GM23248 (cell line): ENCODE results near the gene OR1B1. TPM values are rescaled to one million over a fixed set of nuclear protein-coding genes. Genes with fewer than 3 reads are reported as not detected.
"Not testable (repeated sequence)": the region's sequence is repeated elsewhere in the genome, so short reads cannot be mapped to it uniquely, and the experiment has no call there.

Experiments
- DNase-seq: peaks from one replicate; pipeline ENCODE4 v3.0.0-alpha.2; 2015
- H2AFZ ChIP-seq: fragments of 200-600 bp; sonication (generic); 2 replicates; pipeline ENCODE4 v1.6.1; 2016; ENCODE audit warnings: antibody characterized with exemption
- H3F3A ChIP-seq: fragments of 200-600 bp; sonication (generic); 2 replicates; pipeline ENCODE4 v1.6.1; 2016; ENCODE audit warnings: mild to moderate bottlenecking, antibody characterized with exemption, mixed run types; ENCODE audit not compliant: insufficient read depth
- H3K27ac ChIP-seq: fragments of 200-600 bp; sonication (generic); 2 replicates; pipeline ENCODE4 v1.5.1; 2016; ENCODE audit warnings: mild to moderate bottlenecking
- H3K27me3 ChIP-seq: fragments of 200-600 bp; sonication (generic); replicated peaks from 2 replicates; pipeline ENCODE4 v1.6.1; 2016; ENCODE audit warnings: mild to moderate bottlenecking; ENCODE audit not compliant: insufficient read depth
- H3K36me3 ChIP-seq: fragments of 200-600 bp; sonication (generic); 2 replicates; pipeline ENCODE4 v1.6.1; 2016; ENCODE audit warnings: low read depth, mild to moderate bottlenecking
- H3K4me1 ChIP-seq: fragments of 200-600 bp; sonication (generic); 2 replicates; pipeline ENCODE4 v1.6.1; 2016; ENCODE audit warnings: mild to moderate bottlenecking; ENCODE audit not compliant: insufficient read depth
- H3K4me2 ChIP-seq: fragments of 200-600 bp; sonication (generic); one replicate; pipeline ENCODE4 v1.6.1; 2016; ENCODE audit warnings: mild to moderate bottlenecking; ENCODE audit not compliant: unreplicated experiment
- H3K4me3 ChIP-seq: fragments of 200-600 bp; sonication (generic); 2 replicates; pipeline ENCODE4 v1.5.1; 2016; ENCODE audit warnings: mild to moderate bottlenecking
- H3K79me2 ChIP-seq: fragments of 200-600 bp; sonication (generic); 2 replicates; pipeline ENCODE4 v1.6.1; 2016; ENCODE audit warnings: mild to moderate bottlenecking; ENCODE audit not compliant: insufficient read depth
- H3K9ac ChIP-seq: fragments of 200-600 bp; sonication (generic); 2 replicates; pipeline ENCODE4 v1.6.1; 2016; ENCODE audit warnings: mild to moderate bottlenecking
- H3K9me2 ChIP-seq: fragments of 200-600 bp; sonication (generic); 2 replicates; pipeline ENCODE4 v1.6.1; 2016; ENCODE audit warnings: mixed run types, mild to moderate bottlenecking, moderate library complexity; ENCODE audit not compliant: insufficient read depth
- H3K9me3 ChIP-seq: fragments of 200-600 bp; sonication (generic); one replicate; pipeline ENCODE4 v1.6.1; 2017; ENCODE audit warnings: low read depth
- H4K20me1 ChIP-seq: fragments of 200-600 bp; sonication (generic); 2 replicates; pipeline ENCODE4 v1.6.0; 2016; ENCODE audit not compliant: insufficient read depth
- EZH2 ChIP-seq: fragments of 200-600 bp; sonication (generic); IDR thresholded peaks from 2 replicates; pipeline ENCODE4 v1.6.1; 2018; ENCODE audit warnings: antibody characterized with exemption, mild to moderate bottlenecking; ENCODE audit not compliant: insufficient read depth, poor library complexity, severe bottlenecking
- EZH2phosphoT487 ChIP-seq: fragments of 200-600 bp; sonication (generic); IDR thresholded peaks from 2 replicates; pipeline ENCODE4 v1.6.1; 2018; ENCODE audit warnings: antibody characterized with exemption, moderate library complexity, mild to moderate bottlenecking, low read depth; ENCODE audit not compliant: insufficient read depth
- WGBS, 2 experiments: methylation state at CpG; one replicate each; pipeline ENCODE4 v1.1.6; 2015 to 2017; ENCODE audit warnings: low lambda C conversion rate in 2 of 2, low coverage in 1 of 2; ENCODE audit errors: missing lambda C conversion rate in 2 of 2; 5-methylcytosine and 5-hydroxymethylcytosine counted together
- in situ Hi-C: fragments of 300-500 bp; cut with MboI; formaldehyde crosslinking; loops from 2 replicates; pipeline ENCODE4 v1.15.0; 2020
- polyA plus RNA-seq: library from polyadenylated mRNA; unstranded; fragments of >200 nt; fragmentation: Nextera tagmentation; extraction: Ambion mirVana; gene quantifications from 2 replicates; pipeline ENCODE4 v1.2.1, GENCODE V29; 2016
- total RNA-seq: library from RNA; depleted of rRNA; stranded (reverse); fragments of >200 nt; shearing (Covaris generic); gene quantifications from 2 replicates; pipeline ENCODE4 v1.2.3, GENCODE V29; 2014; rRNA removed

The OR1B1 gene
- total and polyA plus RNA-seq, 2 experiments from 2014 or later = not detected

- Histone ChIP-seq H2AFZ (no peak overlapping the region), H3K36me3 (no peaks in the 10 kb centered on the region), H3K27me3 (no peaks in the 10 kb centered on the region), H3K27ac (no peak overlapping the region), H3K4me1 (no peaks in the 10 kb centered on the region), H3K9ac (no peak overlapping the region), H3K79me2 (no peaks in the 10 kb centered on the region), H3K4me2 (no peak overlapping the region), H3F3A (no peaks in the 10 kb centered on the region), H4K20me1 (no peaks in the 10 kb centered on the region), H3K9me2 (no peaks in the 10 kb centered on the region), H3K9me3 (no peaks in the 10 kb centered on the region), H3K4me3 (no peak overlapping the region)
- TF ChIP-seq EZH2phosphoT487 (no peak), EZH2 (no peak)
- in situ Hi-C loops = no loop called here
- DNase-seq = no peak
- WGBS, 2 experiments = 41 to 54% methylated on average over 1 of the region's 1 CpG
Observed at GRCh38 chr9:122606587-122606986, 50.8 kb downstream of the OR1B1 start.

- in situ Hi-C loops = no loop called here
- Histone ChIP-seq H3K27ac (no peak overlapping the region), H3K4me3 (no peak overlapping the region), H3F3A (no peaks in the 10 kb centered on the region), H3K9me3 (no peaks in the 10 kb centered on the region), H3K79me2 (no peaks in the 10 kb centered on the region), H3K9me2 (no peaks in the 10 kb centered on the region), H3K9ac (no peak overlapping the region), H2AFZ (no peak overlapping the region), H4K20me1 (no peaks in the 10 kb centered on the region), H3K4me2 (no peak overlapping the region), H3K4me1 (no peaks in the 10 kb centered on the region), H3K27me3 (no peaks in the 10 kb centered on the region), H3K36me3 (no peaks in the 10 kb centered on the region)
- TF ChIP-seq EZH2phosphoT487 (no peak), EZH2 (no peak)
- DNase-seq = no peak
- 33 to 43% methylated on average over 1 of the region's 1 CpG for WGBS, 2 experiments
Observed at GRCh38 chr9:122605691-122606090, 51.7 kb downstream of the OR1B1 start.

- H3K36me3 ChIP-seq, H3K9ac ChIP-seq, H4K20me1 ChIP-seq, H3K4me3 ChIP-seq, H3K9me2 ChIP-seq, H3F3A ChIP-seq, H2AFZ ChIP-seq, DNase-seq, H3K9me3 ChIP-seq, in situ Hi-C loops, H3K4me2 ChIP-seq, H3K79me2 ChIP-seq, H3K27me3 ChIP-seq, H3K27ac ChIP-seq: not testable (repeated sequence)
- H3K4me1 ChIP-seq = peaks cover 14% of the 10 kb centered on the region
- 88 to 92% methylated on average over 8 of the region's 8 CpGs for WGBS, 2 experiments
Observed at GRCh38 chr9:122583284-122583683, 74.1 kb downstream of the OR1B1 start, which contains the start of gene OR1L8. Gene OR1L8 (minus strand): TSS chr9:122583384. CDS start chr9:122568477, 14,907 bp downstream.

- no peaks in the 10 kb centered on the region for H3K9me3 ChIP-seq
- no peaks in the 10 kb centered on the region for H3K27me3 ChIP-seq
- peak overlapping the region; percentile 6 for H3K4me2 ChIP-seq
- in situ Hi-C loops = no loop called here
- no peak overlapping the region for H3K9ac ChIP-seq
- DNase-seq = peak; percentile 85
- H3K4me3 ChIP-seq = no peak overlapping the region
- TF ChIP-seq EZH2 = no peak
- no peak for TF ChIP-seq EZH2phosphoT487
- H3K36me3 ChIP-seq = no peaks in the 10 kb centered on the region
- peak overlapping the region; percentile 36; the same call in 1 of the 2 replicates for H3K27ac ChIP-seq
- H4K20me1 ChIP-seq = no peaks in the 10 kb centered on the region
- H3K9me2 ChIP-seq = no peaks in the 10 kb centered on the region
- no peaks in the 10 kb centered on the region for H3K79me2 ChIP-seq
- WGBS, 2 experiments = 61 to 64% methylated on average over 3 of the region's 3 CpGs
- peaks cover 5% of the 10 kb centered on the region; the same call in 1 of the 2 replicates for H3F3A ChIP-seq
- no peak overlapping the region for H2AFZ ChIP-seq
- peaks cover 14% of the 10 kb centered on the region for H3K4me1 ChIP-seq
Observed at GRCh38 chr9:122580360-122580759, 77.1 kb downstream of the OR1B1 start.

GRCh38 chr9:122579874-122580273, 77.6 kb downstream of the OR1B1 start:
- Histone ChIP-seq H3K79me2 (no peaks in the 10 kb centered on the region), H3F3A (peaks cover 5% of the 10 kb centered on the region; the same call in 1 of the 2 replicates), H3K36me3 (no peaks in the 10 kb centered on the region), H4K20me1 (no peaks in the 10 kb centered on the region), H3K9me2 (no peaks in the 10 kb centered on the region), H3K4me1 (peaks cover 14% of the 10 kb centered on the region), H3K9me3 (no peaks in the 10 kb centered on the region), H3K27ac (no peak overlapping the region), H2AFZ (no peak overlapping the region), H3K27me3 (no peaks in the 10 kb centered on the region), H3K4me2 (no peak overlapping the region), H3K9ac (no peak overlapping the region), H3K4me3 (no peak overlapping the region)
- DNase-seq = no peak
- WGBS, 2 experiments = 80 to 81% methylated on average over 5 of the region's 5 CpGs
- TF ChIP-seq EZH2phosphoT487 (no peak), EZH2 (no peak)
- in situ Hi-C loops = no loop called here

Other genes starting within 250 kb of the OR1B1 start
- gene OR1J1, start 179.7 kb downstream of the OR1B1 start, total RNA-seq = not detected in 2 replicates
- gene OR1J1, start 179.7 kb downstream of the OR1B1 start, polyA plus RNA-seq = 0.19 TPM in 1 of 2 replicates, not detected in the other
- gene OR1J2, start 146.8 kb downstream of the OR1B1 start, total RNA-seq = 0.22 TPM in 1 of 2 replicates, not detected in the other
- 0.20 and 0.28 TPM in 2 replicates for gene OR1J2, start 146.8 kb downstream of the OR1B1 start, polyA plus RNA-seq
- gene OR1J4, start 138.5 kb downstream of the OR1B1 start, total RNA-seq = 0.22 TPM in 1 of 2 replicates, not detected in the other
- gene OR1J4, start 138.5 kb downstream of the OR1B1 start, polyA plus RNA-seq = 0.42 and 0.80 TPM in 2 replicates
- not detected in 2 replicates for gene OR1N1, start 130.3 kb downstream of the OR1B1 start, total RNA-seq
- gene OR1N1, start 130.3 kb downstream of the OR1B1 start, polyA plus RNA-seq = not detected in 2 replicates
- not detected in 2 replicates for gene OR1N2, start 104.5 kb downstream of the OR1B1 start, total RNA-seq
- not detected in 2 replicates for gene OR1N2, start 104.5 kb downstream of the OR1B1 start, polyA plus RNA-seq
- gene OR1L8, start 74.2 kb downstream of the OR1B1 start, total RNA-seq = 0.22 TPM in 1 of 2 replicates, not detected in the other
- gene OR1L8, start 74.2 kb downstream of the OR1B1 start, polyA plus RNA-seq = not detected in 2 replicates
- gene OR1Q1, start 42.9 kb downstream of the OR1B1 start, total RNA-seq = not detected in 2 replicates
- gene OR1Q1, start 42.9 kb downstream of the OR1B1 start, polyA plus RNA-seq = 0.26 TPM in 1 of 2 replicates, not detected in the other
- not detected in 2 replicates for gene OR1L1, start 4.1 kb upstream of the OR1B1 start, total RNA-seq
- not detected in 2 replicates for gene OR1L1, start 4.1 kb upstream of the OR1B1 start, polyA plus RNA-seq
- not detected in 2 replicates for gene OR1L3, start 17.5 kb upstream of the OR1B1 start, total RNA-seq
- gene OR1L3, start 17.5 kb upstream of the OR1B1 start, polyA plus RNA-seq = not detected in 2 replicates
- not detected in 2 replicates for gene OR1L4, start 66.4 kb upstream of the OR1B1 start, total RNA-seq
- gene OR1L4, start 66.4 kb upstream of the OR1B1 start, polyA plus RNA-seq = not detected in 2 replicates
- not detected in 2 replicates for gene OR1L6, start 84.7 kb upstream of the OR1B1 start, total RNA-seq
- gene OR1L6, start 84.7 kb upstream of the OR1B1 start, polyA plus RNA-seq = not detected in 2 replicates
- gene OR5C1, start 131.3 kb upstream of the OR1B1 start, total RNA-seq = not detected in 2 replicates
- not detected in 2 replicates for gene OR5C1, start 131.3 kb upstream of the OR1B1 start, polyA plus RNA-seq
- not detected in 2 replicates for gene OR1K1, start 142.5 kb upstream of the OR1B1 start, total RNA-seq
- gene OR1K1, start 142.5 kb upstream of the OR1B1 start, polyA plus RNA-seq = not detected in 2 replicates
- 25.2 and 31.2 TPM in 2 replicates for gene PDCL, start 171.0 kb upstream of the OR1B1 start, total RNA-seq
- 18.9 and 20.6 TPM in 2 replicates for gene PDCL, start 171.0 kb upstream of the OR1B1 start, polyA plus RNA-seq
- 26.8 and 34.7 TPM in 2 replicates for gene RC3H2, start 247.7 kb upstream of the OR1B1 start, total RNA-seq
- 19.8 and 22.1 TPM in 2 replicates for gene RC3H2, start 247.7 kb upstream of the OR1B1 start, polyA plus RNA-seq